ENCODE measurements around the gene OPN3. TPM values are rescaled to one million over a fixed set of nuclear protein-coding genes. Genes with fewer than 3 reads are reported as not detected.

The OPN3 gene
- total RNA-seq, 1 donor from 2014 or later: 10.5 TPM

DNA sequence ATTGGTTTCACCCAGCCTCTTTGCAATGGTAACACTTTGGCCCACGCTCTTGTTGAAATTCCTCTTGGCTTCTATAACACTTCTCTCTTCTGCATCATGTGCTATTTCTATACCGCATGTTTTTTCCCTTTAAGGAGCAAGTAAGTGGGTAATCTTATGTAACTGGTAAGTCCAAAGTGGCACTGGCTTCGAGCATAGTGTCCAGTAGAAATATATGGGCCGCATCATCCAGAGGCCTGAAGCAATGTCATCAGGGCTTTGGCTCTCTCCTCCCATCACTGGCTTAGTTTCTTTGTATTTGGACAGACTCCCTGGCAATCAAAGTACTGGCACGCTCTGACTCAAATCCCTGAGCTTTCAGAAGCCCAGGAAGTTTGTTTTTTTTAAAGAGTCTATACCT is 17.5 kb downstream of the OPN3 start:
- no peak for DNase-seq (ENCODE audit: low spot score)

DNA sequence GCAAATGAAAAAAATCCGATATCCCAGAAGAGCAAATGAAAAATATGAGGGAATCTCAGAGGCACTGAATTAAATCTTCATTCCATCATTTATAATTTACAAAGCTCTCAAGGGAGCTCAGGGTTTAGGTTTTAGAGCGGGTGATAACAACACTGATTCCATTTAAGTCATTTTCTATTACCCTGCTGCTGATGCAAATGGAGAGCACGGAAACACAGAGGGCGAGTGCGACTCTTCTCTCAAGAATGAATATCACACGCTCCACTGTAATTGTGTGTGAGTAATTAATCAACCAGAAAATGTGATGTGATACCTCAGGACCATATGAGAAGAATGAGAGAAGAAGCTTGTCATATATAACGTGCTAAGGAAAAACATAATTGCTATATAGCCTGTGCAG is 22.7 kb downstream of the OPN3 start:
- DNase-seq (ENCODE audit: low spot score): no peak

DNA sequence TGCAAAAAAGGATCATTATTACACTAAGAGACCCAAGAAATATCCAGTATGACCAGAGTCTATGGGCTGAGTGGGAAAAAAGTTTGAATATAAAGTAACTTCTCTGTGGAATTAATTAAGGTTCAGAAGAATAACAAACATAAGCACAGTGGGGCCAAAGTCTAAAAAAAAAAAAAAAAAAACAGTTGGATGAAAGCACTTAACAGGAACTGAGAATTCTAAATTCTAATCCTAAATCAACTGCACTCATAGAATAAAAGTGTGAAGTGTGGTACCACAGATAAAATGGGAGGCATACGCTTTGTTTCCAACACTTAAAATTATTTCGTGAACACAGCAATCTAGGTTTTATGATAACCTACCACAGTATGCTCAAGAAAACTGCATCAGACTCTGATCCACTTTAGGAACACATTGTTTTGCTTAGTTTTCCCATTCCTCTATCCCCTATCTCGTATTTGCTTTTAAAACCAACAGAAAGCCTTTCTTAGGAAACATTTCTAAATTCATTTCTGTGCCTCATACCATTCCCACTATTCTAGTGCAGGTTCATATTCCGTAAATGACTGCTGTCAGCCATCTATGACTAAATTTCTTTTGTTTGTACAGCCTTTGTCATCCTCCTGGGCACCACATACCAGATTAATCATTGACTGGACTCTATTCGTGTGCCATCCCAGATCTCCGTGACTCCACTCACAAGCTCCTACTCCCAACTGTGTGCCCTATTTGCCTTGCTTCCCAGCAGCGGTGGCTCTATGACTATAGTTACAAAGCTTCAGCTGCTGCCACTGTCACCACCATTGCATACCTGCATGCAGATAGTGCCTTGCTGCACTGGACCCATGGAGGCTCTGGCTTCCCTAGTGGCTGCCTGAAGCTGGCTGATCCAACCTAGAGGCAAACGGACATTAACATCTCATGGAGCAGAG is 24.9 kb downstream of the OPN3 start:
- no peak for DNase-seq (ENCODE audit: low spot score)

GRCh38 chr1:241614572-241614971 is 25.6 kb downstream of the OPN3 start:
- no peak for DNase-seq (ENCODE audit: low spot score)

DNA sequence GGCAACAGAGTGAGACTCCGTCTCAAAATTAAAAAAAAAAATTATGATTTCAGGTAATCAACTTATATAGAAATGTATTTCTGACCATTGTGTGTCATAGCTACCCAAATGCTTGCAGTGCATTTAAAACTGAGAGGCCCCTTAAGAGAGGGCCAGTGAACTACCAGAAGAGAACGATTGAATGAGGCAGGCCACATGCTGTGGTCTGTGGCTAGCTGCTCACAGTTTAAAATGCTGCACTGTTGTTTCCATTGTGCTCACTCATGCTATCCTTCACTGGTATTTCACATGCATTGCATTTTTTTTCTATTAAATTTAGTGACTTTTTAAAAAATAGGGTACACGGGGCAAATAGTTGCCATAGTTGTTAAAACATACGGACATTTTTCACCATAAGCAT is 26.0 kb downstream of the OPN3 start:
- no peak for DNase-seq (ENCODE audit: low spot score)

DNA sequence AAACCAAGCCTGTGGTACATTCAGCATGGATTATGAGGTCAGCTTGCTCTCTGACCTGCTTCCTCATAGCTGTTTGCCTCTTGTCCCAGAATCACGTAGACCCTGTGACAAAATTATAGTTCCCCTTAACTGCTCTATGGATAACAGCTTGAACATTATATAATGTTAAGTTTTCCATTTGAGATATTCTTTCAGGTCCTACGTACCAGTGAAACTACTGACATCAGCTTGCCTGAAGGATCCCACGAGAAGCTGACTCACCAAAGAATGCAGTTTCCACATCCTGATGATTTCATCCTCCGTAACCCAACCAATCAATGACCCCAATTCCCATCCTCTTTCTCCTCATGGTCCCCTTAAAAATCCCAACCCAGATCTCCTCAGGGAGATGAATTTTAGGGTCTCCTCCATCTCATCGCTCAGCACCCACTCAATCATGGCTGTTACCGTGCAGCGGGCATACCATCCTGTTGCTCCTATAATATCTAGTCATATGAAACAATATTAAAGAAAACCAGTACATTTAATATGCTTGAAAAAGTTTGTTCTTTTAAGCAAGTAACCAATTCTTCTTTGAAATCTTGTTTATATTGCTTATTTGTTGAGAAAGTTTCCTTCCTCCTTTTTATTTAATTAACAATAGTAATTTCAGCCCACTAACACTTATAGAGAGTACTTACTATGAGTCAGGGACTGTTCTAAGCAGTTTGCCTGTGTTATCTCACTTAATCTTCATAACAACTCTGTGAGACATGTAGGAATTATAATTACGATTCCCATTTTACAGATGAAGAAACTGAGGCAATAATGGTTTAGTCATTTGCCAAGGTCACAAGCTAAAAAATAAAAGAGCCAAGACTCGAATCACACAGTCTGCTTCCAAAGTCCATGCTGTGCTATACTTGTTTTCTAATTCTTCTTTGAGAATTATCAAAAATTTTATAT is 27.4 kb downstream of the OPN3 start:
- no peak for DNase-seq (ENCODE audit: low spot score)

GRCh38 chr1:241611736-241612135 is 28.4 kb downstream of the OPN3 start:
- no peak for DNase-seq (ENCODE audit: low spot score)

- DNase-seq (ENCODE audit: low spot score): no peak
Measured at GRCh38 chr1:241611063-241611462, 29.1 kb downstream of the OPN3 start.

GRCh38 chr1:241610056-241610815 is 29.9 kb downstream of the OPN3 start:
- no peak for DNase-seq (ENCODE audit: low spot score)

GRCh38 chr1:241608379-241609033 is 31.7 kb downstream of the OPN3 start:
- no peak for DNase-seq (ENCODE audit: low spot score)

DNA sequence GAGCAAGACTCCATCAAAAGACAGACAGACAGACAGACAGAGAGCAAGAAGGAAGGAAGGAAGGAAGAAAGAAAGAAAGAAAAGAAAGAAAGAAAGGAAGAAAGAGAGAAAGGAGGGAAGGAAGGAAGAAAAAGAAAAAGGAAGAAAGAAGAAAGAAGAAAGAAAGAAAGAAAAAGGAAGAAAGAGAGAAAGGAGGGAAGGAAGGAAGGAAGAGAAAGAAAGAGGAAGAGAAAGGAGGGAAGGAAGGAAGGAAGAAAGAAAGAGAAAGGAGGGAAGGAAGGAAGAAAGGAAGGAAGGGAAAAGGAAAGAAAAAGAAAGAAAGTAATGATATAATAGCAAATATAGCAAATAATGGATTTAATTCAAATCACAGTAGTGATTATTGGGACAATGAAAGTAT is 32.7 kb downstream of the OPN3 start:
- DNase-seq (ENCODE audit: low spot score): no peak

- DNase-seq (ENCODE audit: low spot score): no peak
Measured at GRCh38 chr1:241606544-241606943, 33.6 kb downstream of the OPN3 start.

DNA sequence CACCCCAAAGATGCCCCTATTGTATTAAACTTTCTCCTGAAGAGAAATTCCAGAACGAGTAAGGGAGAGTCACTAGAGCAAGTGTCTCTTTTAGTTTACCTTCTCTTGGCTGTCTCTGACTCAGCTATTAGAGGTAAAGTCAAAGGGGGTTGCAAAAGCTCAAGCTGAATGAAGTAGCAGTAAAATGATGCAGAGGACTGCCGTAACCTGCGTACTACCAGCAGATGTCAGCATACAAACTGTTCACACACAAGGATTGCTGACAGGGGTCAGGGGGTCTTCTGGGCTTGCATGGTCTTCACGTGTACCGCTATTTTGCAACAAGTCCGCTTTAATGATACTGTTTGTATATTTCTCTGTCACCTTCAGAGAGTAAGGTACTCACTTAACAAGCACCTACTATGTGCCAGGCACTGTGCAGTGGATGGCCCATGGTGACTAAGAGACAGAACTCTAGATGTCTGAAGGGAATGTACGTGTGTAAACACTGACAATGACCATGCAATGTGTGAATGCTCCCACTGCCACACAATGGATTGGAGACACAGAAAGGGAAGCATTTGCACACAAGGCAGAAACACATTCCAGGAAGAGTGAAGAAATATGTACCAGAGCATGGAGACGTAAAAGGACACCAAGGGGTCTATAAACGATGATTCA is 34.9 kb downstream of the OPN3 start:
- no peak for DNase-seq (ENCODE audit: low spot score)

DNA sequence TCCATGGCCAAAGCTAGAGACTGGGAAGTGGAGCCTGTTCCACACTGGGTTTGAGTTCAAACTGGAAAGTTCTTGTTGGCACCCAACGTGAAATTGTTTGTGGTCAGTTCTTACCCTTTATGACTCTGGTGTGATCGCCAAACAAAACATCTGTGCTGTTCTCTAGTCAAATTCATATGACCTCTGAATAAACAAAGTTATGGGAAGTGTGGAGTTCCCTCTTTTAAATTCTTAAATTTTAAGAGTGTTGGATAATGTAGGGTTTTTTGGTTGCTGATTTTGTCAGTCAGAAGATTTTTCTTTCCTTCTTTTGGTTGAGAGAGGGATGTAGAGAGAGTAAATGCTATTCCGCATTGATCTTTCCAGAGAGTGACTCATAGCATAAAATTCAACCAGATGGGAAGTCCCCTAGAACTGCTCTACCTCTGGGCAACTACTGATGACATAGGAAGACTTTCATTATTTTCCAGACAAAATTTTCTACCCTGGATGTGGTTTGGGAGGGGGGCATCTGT is 36.4 kb downstream of the OPN3 start:
- DNase-seq (ENCODE audit: low spot score): no peak

DNA sequence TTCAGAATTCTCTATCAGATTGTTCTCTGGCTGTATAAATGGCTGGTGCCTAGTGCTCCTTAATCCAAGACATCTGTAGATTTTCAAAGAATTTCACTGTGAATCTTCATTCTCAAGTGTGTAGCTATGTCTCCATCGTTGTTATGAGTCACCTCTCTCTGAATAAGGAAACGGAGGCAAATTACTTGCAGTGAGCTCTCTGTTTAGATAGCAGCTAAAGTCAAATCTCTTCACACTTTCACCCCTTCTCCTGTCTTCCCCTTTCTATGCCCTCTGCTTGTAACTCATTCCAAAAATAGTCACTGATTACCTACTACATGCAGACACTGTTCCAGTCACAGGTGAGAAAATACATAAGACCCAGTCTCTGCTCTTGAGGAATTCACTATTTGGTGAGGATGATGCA is 39.7 kb downstream of the OPN3 start:
- no peak for DNase-seq (ENCODE audit: low spot score)

DNA sequence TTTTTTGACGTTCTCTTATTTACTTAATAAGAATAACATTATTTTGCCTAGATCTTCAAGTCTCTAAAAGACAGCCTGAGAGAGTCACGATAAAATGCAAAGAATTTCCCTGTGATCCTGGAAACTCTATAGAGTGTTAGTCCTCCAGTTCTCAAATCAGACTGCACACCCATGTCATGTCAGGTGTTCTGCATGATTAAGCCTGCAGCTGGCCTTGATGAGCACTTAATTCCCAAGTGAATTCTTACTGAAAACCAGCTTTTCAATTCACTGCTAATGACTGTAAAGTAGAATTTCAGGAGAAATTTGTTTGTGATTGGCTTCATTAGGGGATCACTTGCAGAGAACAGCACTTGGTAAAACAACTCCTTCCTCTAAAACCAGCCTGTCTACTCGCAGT is 41.9 kb downstream of the OPN3 start:
- DNase-seq (ENCODE audit: low spot score): no peak

- DNase-seq (ENCODE audit: low spot score): no peak
Measured at GRCh38 chr1:241596633-241597032, 43.5 kb downstream of the OPN3 start.

- DNase-seq (ENCODE audit: low spot score): no peak
Measured at GRCh38 chr1:241593186-241593585, 47.0 kb downstream of the OPN3 start.

- DNase-seq (ENCODE audit: low spot score): no peak
Measured at GRCh38 chr1:241592273-241592958, 47.8 kb downstream of the OPN3 start.

All from mesenteric fat pad (tissue), 1 donor.